ENCODE results near the gene OLAH. TPM values are rescaled to one million over a fixed set of nuclear protein-coding genes. Genes with fewer than 3 reads are reported as not detected.
"Not testable (repeated sequence)": the region's sequence is repeated elsewhere in the genome, so short reads cannot be mapped to it uniquely, and the experiment has no call there.

Gene OLAH
- total and polyA plus RNA-seq, 7 experiments from 2014 or later, result 3.0 TPM; not detected in 6

DNA sequence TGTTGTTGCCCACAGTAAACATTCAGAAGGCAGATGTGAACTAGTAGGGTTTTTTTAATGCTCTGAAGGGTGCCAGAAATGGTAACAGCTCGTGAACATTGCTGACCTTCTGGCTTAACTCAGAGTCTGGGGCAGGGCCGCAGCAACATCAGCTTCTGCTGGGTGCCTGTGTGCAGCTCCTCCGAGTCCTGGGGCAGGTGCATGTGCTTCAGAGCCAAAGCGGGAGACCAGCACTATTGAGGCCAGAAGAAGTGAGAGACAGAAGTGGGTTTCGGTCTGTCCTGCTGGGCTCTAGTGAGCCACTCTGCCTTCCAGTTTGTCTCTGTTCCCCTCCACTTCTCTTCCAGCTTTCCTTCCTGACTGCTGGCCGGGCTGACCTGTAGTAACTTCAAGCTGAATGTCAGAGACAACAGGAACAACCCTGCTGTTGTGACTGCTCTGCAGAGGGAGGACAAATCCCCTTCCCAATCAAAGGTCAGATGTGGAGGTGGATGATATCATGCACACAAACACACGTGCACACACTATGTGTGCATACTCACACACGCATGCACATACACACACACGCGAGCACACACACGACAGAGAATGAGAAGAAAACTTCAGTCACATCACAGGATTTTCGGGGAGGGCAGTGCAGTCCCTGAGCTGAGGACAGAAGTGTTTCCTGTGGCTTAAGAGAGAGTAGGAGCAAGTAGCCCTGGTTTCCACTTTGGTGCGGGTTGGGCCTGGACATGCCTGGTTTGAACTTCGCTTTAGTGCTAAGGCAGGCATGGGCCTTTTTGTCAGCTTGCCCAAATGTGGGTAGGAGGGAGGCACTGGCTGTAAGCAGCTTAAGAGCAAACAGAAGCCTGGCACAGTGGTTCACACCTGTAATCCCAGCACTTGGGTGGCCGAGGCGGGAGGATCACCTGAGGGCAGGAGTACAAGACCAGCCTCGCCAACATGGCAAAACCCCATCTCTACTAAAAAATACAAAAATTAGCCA is 19.4 kb upstream of the OLAH start:
- H3K9me3 ChIP-seq (ENCODE audit: control insufficient read depth in 2 of 3, low read length in 3 of 3); POLR2A ChIA-PET; intact Hi-C loops (cut with micrococcal nuclease); CTCF ChIA-PET; H3K27me3 ChIP-seq (ENCODE audit: control insufficient read depth in 2 of 2, insufficient read depth in 2 of 2, low read length in 2 of 2); H3K27me3 Mint-ChIP-seq; H3K27ac ChIP-seq (ENCODE audit: low read depth, low read length); H3K4me3 ChIP-seq (ENCODE audit: low read length); H3K9me3 Mint-ChIP-seq; H3K36me3 ChIP-seq (ENCODE audit: control insufficient read depth in 2 of 3, insufficient read depth in 3 of 3, low read length in 3 of 3); ATAC-seq; H3K4me1 ChIP-seq (ENCODE audit: control insufficient read depth in 2 of 2, insufficient read depth in 2 of 2, low read length in 2 of 2); H3K36me3 Mint-ChIP-seq: not testable (repeated sequence)
- peaks cover 7 to 15% (median 8%) of the 10 kb centered on the region in 7 donors for H3K4me1 Mint-ChIP-seq
- peak in 1 of 9 donors; percentile 2 for DNase-seq
- peak overlapping the region in 5 of 9 donors; percentile 2 to 65 (median 38) for H3K27ac Mint-ChIP-seq
- peak overlapping the region in 1 of 10 donors; percentile 7 for H3K4me3 Mint-ChIP-seq

- DNase-seq; H3K4me3 ChIP-seq (ENCODE audit: low read length); H3K36me3 Mint-ChIP-seq; H3K36me3 ChIP-seq (ENCODE audit: control insufficient read depth in 2 of 3, insufficient read depth in 3 of 3, low read length in 3 of 3); H3K27me3 Mint-ChIP-seq; H3K4me3 Mint-ChIP-seq; H3K27me3 ChIP-seq (ENCODE audit: control insufficient read depth in 2 of 2, insufficient read depth in 2 of 2, low read length in 2 of 2); H3K27ac ChIP-seq (ENCODE audit: low read depth, low read length); H3K9me3 Mint-ChIP-seq; H3K9me3 ChIP-seq (ENCODE audit: control insufficient read depth in 2 of 3, low read length in 3 of 3); CTCF ChIA-PET; H3K4me1 ChIP-seq (ENCODE audit: control insufficient read depth in 2 of 2, insufficient read depth in 2 of 2, low read length in 2 of 2); intact Hi-C loops (cut with micrococcal nuclease); POLR2A ChIA-PET; H3K27ac Mint-ChIP-seq: not testable (repeated sequence)
- ATAC-seq, result peak; percentile 20
- H3K4me1 Mint-ChIP-seq, result peaks cover 7 to 15% (median 8%) of the 10 kb centered on the region in 7 donors
Observed at GRCh38 chr10:15025040-15025439, 18.7 kb upstream of the OLAH start.

DNA sequence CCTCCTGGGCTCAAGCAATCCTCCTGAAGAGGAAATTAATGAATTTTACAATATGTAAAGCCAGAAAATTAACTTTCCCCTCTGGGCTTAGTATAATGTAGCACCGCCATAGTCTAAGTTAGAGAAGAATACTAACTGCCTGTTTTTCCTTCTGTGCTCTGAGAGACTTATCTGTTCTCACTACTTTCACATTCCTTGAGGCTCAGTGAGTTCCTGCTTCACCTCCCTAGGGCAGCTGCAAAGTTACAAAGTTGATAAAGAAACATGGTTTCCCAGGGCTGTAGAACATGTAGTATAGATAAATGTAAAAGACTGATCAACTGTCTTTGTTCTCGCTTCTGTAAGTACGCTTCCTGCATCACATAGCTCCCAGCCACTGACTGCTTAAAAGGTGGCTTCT is 16.0 kb upstream of the OLAH start:
- Histone ChIP-seq H3K9me3 (ENCODE audit: control insufficient read depth in 2 of 3, low read length in 3 of 3) (no peaks in the 10 kb centered on the region), H3K27ac (ENCODE audit: low read depth, low read length) (no peak overlapping the region), H3K36me3 (ENCODE audit: control insufficient read depth in 2 of 3, insufficient read depth in 3 of 3, low read length in 3 of 3) (no peaks in the 10 kb centered on the region), H3K4me1 (ENCODE audit: control insufficient read depth in 2 of 2, insufficient read depth in 2 of 2, low read length in 2 of 2) (peaks cover 0 to 6% of the 10 kb centered on the region in 2 donors), H3K4me3 (ENCODE audit: low read length) (no peak overlapping the region), H3K27me3 (ENCODE audit: control insufficient read depth in 2 of 2, insufficient read depth in 2 of 2, low read length in 2 of 2) (no peaks in the 10 kb centered on the region)
- DNase-seq, result no peak
- H3K4me1 Mint-ChIP-seq, result peaks cover 7 to 15% (median 8%) of the 10 kb centered on the region in 7 donors
- no peak overlapping the region for H3K4me3 Mint-ChIP-seq
- no peak for ATAC-seq
- peaks cover 0 to 4% (median 0%) of the 10 kb centered on the region in 5 donors for H3K27me3 Mint-ChIP-seq
- POLR2A ChIA-PET, result no interaction called here
- intact Hi-C loops (cut with micrococcal nuclease), result no loop called here
- no peaks in the 10 kb centered on the region for H3K36me3 Mint-ChIP-seq
- peak overlapping the region in 2 of 9 donors; percentile 21 to 49 for H3K27ac Mint-ChIP-seq
- peaks cover 0 to 3% (median 0%) of the 10 kb centered on the region in 11 donors for H3K9me3 Mint-ChIP-seq
- CTCF ChIA-PET, result no interaction called here

- Mint-ChIP-seq H3K4me3 (peak overlapping the region in 2 of 10 donors; percentile 4 to 27), H3K4me1 (peaks cover 0 to 10% (median 4%) of the 10 kb centered on the region in 7 donors), H3K36me3 (peaks cover 0 to 5% (median 0%) of the 10 kb centered on the region in 5 donors), H3K27me3 (no peaks in the 10 kb centered on the region), H3K27ac (no peak overlapping the region), H3K9me3 (peaks cover 0 to 5% (median 0%) of the 10 kb centered on the region in 11 donors)
- Histone ChIP-seq H3K9me3 (ENCODE audit: control insufficient read depth in 2 of 3, low read length in 3 of 3) (no peaks in the 10 kb centered on the region), H3K27ac (ENCODE audit: low read depth, low read length) (no peak overlapping the region), H3K36me3 (ENCODE audit: control insufficient read depth in 2 of 3, insufficient read depth in 3 of 3, low read length in 3 of 3) (no peaks in the 10 kb centered on the region), H3K4me3 (ENCODE audit: low read length) (no peak overlapping the region), H3K27me3 (ENCODE audit: control insufficient read depth in 2 of 2, insufficient read depth in 2 of 2, low read length in 2 of 2) (no peaks in the 10 kb centered on the region), H3K4me1 (ENCODE audit: control insufficient read depth in 2 of 2, insufficient read depth in 2 of 2, low read length in 2 of 2) (no peaks in the 10 kb centered on the region)
- ChIA-PET POLR2A (no interaction called here), CTCF (no interaction called here)
- intact Hi-C loops (cut with micrococcal nuclease), result no loop called here
- peak; percentile 87 for ATAC-seq
- no peak for DNase-seq
Observed at GRCh38 chr10:15035385-15036301, 8.1 kb upstream of the OLAH start.

GRCh38 chr10:15037691-15038090 is 6.1 kb upstream of the OLAH start:
- no peak overlapping the region for H3K27ac ChIP-seq (ENCODE audit: low read depth, low read length)
- DNase-seq (no peak), ATAC-seq (no peak)
- H3K36me3 ChIP-seq (ENCODE audit: control insufficient read depth in 2 of 3, insufficient read depth in 3 of 3, low read length in 3 of 3), result no peaks in the 10 kb centered on the region
- H3K36me3 Mint-ChIP-seq, result peaks cover 0 to 5% (median 2%) of the 10 kb centered on the region in 5 donors
- H3K27me3 ChIP-seq (ENCODE audit: control insufficient read depth in 2 of 2, insufficient read depth in 2 of 2, low read length in 2 of 2), result no peaks in the 10 kb centered on the region
- no peaks in the 10 kb centered on the region for H3K4me1 ChIP-seq (ENCODE audit: control insufficient read depth in 2 of 2, insufficient read depth in 2 of 2, low read length in 2 of 2)
- H3K9me3 ChIP-seq (ENCODE audit: control insufficient read depth in 2 of 3, low read length in 3 of 3), result no peaks in the 10 kb centered on the region
- intact Hi-C loops (cut with micrococcal nuclease), result no loop called here
- H3K27me3 Mint-ChIP-seq, result no peaks in the 10 kb centered on the region
- H3K9me3 Mint-ChIP-seq, result peaks cover 0 to 5% (median 0%) of the 10 kb centered on the region in 11 donors
- ChIA-PET POLR2A (no interaction called here), CTCF (interaction anchor here (0.6 kb wide), 1 partner anchor 573 kb away, joined by 3 read pairs; no protein-coding TSS in a partner anchor)
- no peak overlapping the region for H3K27ac Mint-ChIP-seq
- H3K4me3 ChIP-seq (ENCODE audit: low read length), result no peak overlapping the region
- no peak overlapping the region for H3K4me3 Mint-ChIP-seq
- peaks cover 0 to 10% (median 4%) of the 10 kb centered on the region in 7 donors for H3K4me1 Mint-ChIP-seq

DNA sequence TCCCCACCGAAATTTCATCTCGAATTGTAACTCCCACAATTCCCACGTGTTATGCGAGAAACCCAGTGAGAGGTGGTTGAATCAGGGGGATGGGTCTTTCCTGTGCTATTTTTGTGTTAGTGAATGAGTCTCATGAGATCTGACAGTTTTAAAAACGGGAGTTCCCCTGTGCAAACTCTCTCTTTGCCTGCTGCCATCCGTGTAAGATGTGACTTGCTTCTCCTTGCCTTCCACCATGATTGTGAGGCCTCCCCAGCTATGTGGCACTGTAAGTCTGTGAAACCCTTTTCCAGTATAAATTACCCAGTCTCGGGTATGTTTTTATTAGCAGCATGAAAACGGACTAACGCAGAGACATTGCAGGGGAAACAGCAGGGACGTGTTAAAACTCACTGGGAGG is 5.3 kb upstream of the OLAH start:
- CTCF ChIA-PET, result no interaction called here

More for the DNA sequence above, 5.3 kb upstream of the OLAH start:
- Histone ChIP-seq H3K36me3 (ENCODE audit: control insufficient read depth in 2 of 3, insufficient read depth in 3 of 3, low read length in 3 of 3) (no peaks in the 10 kb centered on the region), H3K27me3 (ENCODE audit: control insufficient read depth in 2 of 2, insufficient read depth in 2 of 2, low read length in 2 of 2) (no peaks in the 10 kb centered on the region), H3K4me3 (ENCODE audit: low read length) (no peak overlapping the region), H3K4me1 (ENCODE audit: control insufficient read depth in 2 of 2, insufficient read depth in 2 of 2, low read length in 2 of 2) (no peaks in the 10 kb centered on the region), H3K27ac (ENCODE audit: low read depth, low read length) (no peak overlapping the region), H3K9me3 (ENCODE audit: control insufficient read depth in 2 of 3, low read length in 3 of 3) (no peaks in the 10 kb centered on the region)
- intact Hi-C loops (cut with micrococcal nuclease), result no loop called here
- Mint-ChIP-seq H3K4me1 (peaks cover under 1 to 10% (median 4%) of the 10 kb centered on the region in 7 donors), H3K4me3 (no peak overlapping the region), H3K9me3 (peaks cover 0 to 5% (median 0%) of the 10 kb centered on the region in 11 donors), H3K27me3 (no peaks in the 10 kb centered on the region), H3K27ac (no peak overlapping the region), H3K36me3 (peaks cover 0 to 3% (median 2%) of the 10 kb centered on the region in 5 donors)
- ATAC-seq (no peak), DNase-seq (no peak)
- POLR2A ChIA-PET, result no interaction called here

All from naive thymus-derived CD4-positive, alpha-beta T cell (primary cell).